HepG2 (cell line): ENCODE data around the gene NID1. TPM values are rescaled to one million over a fixed set of nuclear protein-coding genes. Genes with fewer than 3 reads are reported as not detected.

Experiments used
- CBX1 ChIP-seq: IDR thresholded peaks from one replicate; pipeline ENCODE4 v1.6.1; 2016; ENCODE audit warnings: antibody characterized with exemption, low read depth
- LCORL ChIP-seq, 2 experiments: fragments of 450-650 bp in 1 of 2; sonication (generic) in 1 of 2; formaldehyde crosslinking in 1 of 2; IDR thresholded peaks; 2 replicates each; pipeline versions ENCODE4 v1.5.0 to v1.6.1; 2017 to 2020; ENCODE audit warnings: antibody characterized with exemption in 1 of 2, missing genetic modification reagents in 1 of 2
- PHF8 ChIP-seq: sonication (generic); formaldehyde crosslinking; IDR thresholded peaks from 2 replicates; pipeline ENCODE4 v1.5.0; 2020; ENCODE audit warnings: missing genetic modification reagents
- POLR2AphosphoS5 ChIP-seq: IDR thresholded peaks from 2 replicates; pipeline ENCODE4 v1.6.1; 2012; ENCODE audit warnings: low read depth, low read length
- RAD21 ChIP-seq: fragments of 450-650 bp; formaldehyde crosslinking; IDR thresholded peaks from 2 replicates; pipeline ENCODE4 v1.5.0; 2020; ENCODE audit warnings: mild to moderate bottlenecking
- SAP130 ChIP-seq: IDR thresholded peaks from 2 replicates; pipeline ENCODE4 v1.6.1; 2016; ENCODE audit warnings: low read depth
- SP5 ChIP-seq: IDR thresholded peaks from 2 replicates; pipeline ENCODE4 v1.6.1; 2016; ENCODE audit warnings: low read depth, borderline replicate concordance
- ZC3H4 ChIP-seq: sonication (generic); formaldehyde crosslinking; IDR thresholded peaks from 2 replicates; pipeline ENCODE4 v1.4.0; 2020; ENCODE audit warnings: missing genetic modification reagents, borderline replicate concordance
- ZMYM4 ChIP-seq: sonication (generic); formaldehyde crosslinking; IDR thresholded peaks from 2 replicates; pipeline ENCODE4 v1.8.1; 2023; ENCODE audit warnings: mild to moderate bottlenecking, missing genetic modification reagents
- ZNF124 ChIP-seq: sonication (generic); formaldehyde crosslinking; IDR thresholded peaks from 2 replicates; pipeline ENCODE4 v1.4.0; 2020; ENCODE audit warnings: missing genetic modification reagents
- ZZZ3 ChIP-seq: sonication (generic); formaldehyde crosslinking; IDR thresholded peaks from 2 replicates; pipeline ENCODE4 v1.4.0; 2020; ENCODE audit warnings: missing genetic modification reagents, mild to moderate bottlenecking, borderline replicate concordance
- polyA plus RNA-seq, 8 experiments: library from polyadenylated mRNA; depleted of rRNA in 3 of 8; stranded (reverse) in 7 of 8; unstranded in 1 of 8; fragments of >200 nt; fragmentation: Illumina TruSeq in 4 of 8; extraction: Trizol in 4 of 8; gene quantifications; 2 replicates each; pipeline versions ENCODE4 v1.2.1 to v1.2.3, GENCODE V29; 2011 to 2016; ENCODE audit warnings: low read depth in 4 of 8, missing spikeins in 1 of 8, mixed read lengths in 1 of 8; ENCODE audit not compliant: insufficient read depth in 1 of 8
- total RNA-seq, 5 experiments: library from RNA; depleted of rRNA; stranded (reverse); fragments of >200 nt; fragmentation: Illumina TruSeq; extraction: Trizol; gene quantifications; 2 replicates each; pipeline ENCODE4 v1.2.3, GENCODE V29; 2016; ENCODE audit warnings: low read depth in 1 of 5
- TF ChIP-seq, protein P1 (sequence below): sonication (generic); formaldehyde crosslinking; IDR thresholded peaks from 2 replicates; pipeline ENCODE4 v1.4.0; 2020; ENCODE audit warnings: missing genetic modification reagents
- TF ChIP-seq, protein P2 (sequence below): sonication (generic); formaldehyde crosslinking; IDR thresholded peaks from 2 replicates; pipeline ENCODE4 v1.5.1; 2020; ENCODE audit warnings: mild to moderate bottlenecking, missing genetic modification reagents, moderate library complexity
- TF ChIP-seq, protein P3 (sequence below): sonication (generic); formaldehyde crosslinking; IDR thresholded peaks from 2 replicates; pipeline ENCODE4 v1.8.1; 2023; ENCODE audit warnings: mild to moderate bottlenecking, missing genetic modification reagents
- TF ChIP-seq, protein P4 (sequence below): sonication (generic); formaldehyde crosslinking; IDR thresholded peaks from 2 replicates; pipeline ENCODE4 v1.8.0; 2022; ENCODE audit warnings: mild to moderate bottlenecking, missing genetic modification reagents
- TF ChIP-seq, protein P5 (sequence below): sonication (generic); formaldehyde crosslinking; IDR thresholded peaks from 2 replicates; pipeline ENCODE4 v1.4.0; 2020; ENCODE audit warnings: missing genetic modification reagents

The NID1 gene
- total and polyA plus RNA-seq, 2 of the 13 experiments (the other 11 are each of a cell fraction or from before 2014, with no cell fraction given), result 50.2 to 56.1 TPM

DNA sequence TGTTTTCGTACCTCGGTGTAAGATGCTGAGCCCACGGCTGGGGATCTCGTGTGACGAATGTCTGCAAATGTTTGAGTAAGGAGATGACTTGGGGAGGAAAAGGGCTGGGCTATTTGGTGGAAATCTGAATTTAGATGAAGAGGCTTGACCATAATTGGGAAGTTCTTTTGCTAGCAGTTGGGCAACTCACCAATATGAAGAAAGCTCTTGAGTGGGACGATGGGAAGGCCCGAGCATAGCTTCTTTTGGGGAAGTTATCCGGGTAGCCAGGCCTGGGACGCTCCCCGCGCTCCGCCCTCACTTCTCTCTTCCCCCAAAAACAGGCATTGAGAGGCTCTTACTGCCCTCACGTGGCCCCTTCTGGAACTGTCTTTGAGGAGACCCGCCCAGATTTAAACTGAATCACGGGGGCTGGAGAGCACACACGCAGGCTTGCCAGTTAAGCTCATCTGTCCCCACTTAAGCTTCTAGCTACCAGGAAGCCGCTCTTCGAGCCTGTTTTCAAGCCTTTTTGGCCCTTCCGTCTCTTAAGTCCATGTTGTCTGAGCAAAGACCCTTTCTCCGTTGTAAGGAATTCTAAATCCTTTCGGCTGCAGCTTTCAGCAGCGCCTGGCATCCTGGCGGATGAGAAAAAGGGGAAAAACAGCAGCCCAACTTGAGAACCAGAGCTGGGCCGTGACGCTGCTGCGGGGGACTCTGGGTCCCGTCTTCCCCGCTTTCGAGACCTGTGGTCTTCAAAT, 93.1 kb downstream of the NID1 start (continued):
- TF ChIP-seq CBX1, result no peak
- TF ChIP-seq, protein P1, sequence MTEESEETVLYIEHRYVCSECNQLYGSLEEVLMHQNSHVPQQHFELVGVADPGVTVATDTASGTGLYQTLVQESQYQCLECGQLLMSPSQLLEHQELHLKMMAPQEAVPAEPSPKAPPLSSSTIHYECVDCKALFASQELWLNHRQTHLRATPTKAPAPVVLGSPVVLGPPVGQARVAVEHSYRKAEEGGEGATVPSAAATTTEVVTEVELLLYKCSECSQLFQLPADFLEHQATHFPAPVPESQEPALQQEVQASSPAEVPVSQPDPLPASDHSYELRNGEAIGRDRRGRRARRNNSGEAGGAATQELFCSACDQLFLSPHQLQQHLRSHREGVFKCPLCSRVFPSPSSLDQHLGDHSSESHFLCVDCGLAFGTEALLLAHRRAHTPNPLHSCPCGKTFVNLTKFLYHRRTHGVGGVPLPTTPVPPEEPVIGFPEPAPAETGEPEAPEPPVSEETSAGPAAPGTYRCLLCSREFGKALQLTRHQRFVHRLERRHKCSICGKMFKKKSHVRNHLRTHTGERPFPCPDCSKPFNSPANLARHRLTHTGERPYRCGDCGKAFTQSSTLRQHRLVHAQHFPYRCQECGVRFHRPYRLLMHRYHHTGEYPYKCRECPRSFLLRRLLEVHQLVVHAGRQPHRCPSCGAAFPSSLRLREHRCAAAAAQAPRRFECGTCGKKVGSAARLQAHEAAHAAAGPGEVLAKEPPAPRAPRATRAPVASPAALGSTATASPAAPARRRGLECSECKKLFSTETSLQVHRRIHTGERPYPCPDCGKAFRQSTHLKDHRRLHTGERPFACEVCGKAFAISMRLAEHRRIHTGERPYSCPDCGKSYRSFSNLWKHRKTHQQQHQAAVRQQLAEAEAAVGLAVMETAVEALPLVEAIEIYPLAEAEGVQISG (CRISPR knock-in tag), result peak; percentile 58
- TF ChIP-seq SP5 (CRISPR knock-in tag), result 0 out of 2 replicates have a peak, but pooled peaks have one; percentile 34
- peak; percentile 72 for TF ChIP-seq SAP130 (CRISPR knock-in tag)
- TF ChIP-seq, protein P2, sequence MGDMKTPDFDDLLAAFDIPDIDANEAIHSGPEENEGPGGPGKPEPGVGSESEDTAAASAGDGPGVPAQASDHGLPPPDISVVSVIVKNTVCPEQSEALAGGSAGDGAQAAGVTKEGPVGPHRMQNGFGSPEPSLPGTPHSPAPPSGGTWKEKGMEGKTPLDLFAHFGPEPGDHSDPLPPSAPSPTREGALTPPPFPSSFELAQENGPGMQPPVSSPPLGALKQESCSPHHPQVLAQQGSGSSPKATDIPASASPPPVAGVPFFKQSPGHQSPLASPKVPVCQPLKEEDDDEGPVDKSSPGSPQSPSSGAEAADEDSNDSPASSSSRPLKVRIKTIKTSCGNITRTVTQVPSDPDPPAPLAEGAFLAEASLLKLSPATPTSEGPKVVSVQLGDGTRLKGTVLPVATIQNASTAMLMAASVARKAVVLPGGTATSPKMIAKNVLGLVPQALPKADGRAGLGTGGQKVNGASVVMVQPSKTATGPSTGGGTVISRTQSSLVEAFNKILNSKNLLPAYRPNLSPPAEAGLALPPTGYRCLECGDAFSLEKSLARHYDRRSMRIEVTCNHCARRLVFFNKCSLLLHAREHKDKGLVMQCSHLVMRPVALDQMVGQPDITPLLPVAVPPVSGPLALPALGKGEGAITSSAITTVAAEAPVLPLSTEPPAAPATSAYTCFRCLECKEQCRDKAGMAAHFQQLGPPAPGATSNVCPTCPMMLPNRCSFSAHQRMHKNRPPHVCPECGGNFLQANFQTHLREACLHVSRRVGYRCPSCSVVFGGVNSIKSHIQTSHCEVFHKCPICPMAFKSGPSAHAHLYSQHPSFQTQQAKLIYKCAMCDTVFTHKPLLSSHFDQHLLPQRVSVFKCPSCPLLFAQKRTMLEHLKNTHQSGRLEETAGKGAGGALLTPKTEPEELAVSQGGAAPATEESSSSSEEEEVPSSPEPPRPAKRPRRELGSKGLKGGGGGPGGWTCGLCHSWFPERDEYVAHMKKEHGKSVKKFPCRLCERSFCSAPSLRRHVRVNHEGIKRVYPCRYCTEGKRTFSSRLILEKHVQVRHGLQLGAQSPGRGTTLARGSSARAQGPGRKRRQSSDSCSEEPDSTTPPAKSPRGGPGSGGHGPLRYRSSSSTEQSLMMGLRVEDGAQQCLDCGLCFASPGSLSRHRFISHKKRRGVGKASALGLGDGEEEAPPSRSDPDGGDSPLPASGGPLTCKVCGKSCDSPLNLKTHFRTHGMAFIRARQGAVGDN (CRISPR knock-in tag), result peak; percentile 49
- TF ChIP-seq ZMYM4, result peak; percentile 49; the same call in 1 of the 2 replicates
- peak; percentile 5; the same call in 1 of the 2 replicates for TF ChIP-seq LCORL (IDR thresholded peaks at IDR 0.05)
- TF ChIP-seq LCORL (CRISPR knock-in tag; IDR thresholded peaks at IDR 0.05), result peak; percentile 89
- peak; percentile 58; the same call in 1 of the 2 replicates for TF ChIP-seq PHF8
- TF ChIP-seq, protein P3, sequence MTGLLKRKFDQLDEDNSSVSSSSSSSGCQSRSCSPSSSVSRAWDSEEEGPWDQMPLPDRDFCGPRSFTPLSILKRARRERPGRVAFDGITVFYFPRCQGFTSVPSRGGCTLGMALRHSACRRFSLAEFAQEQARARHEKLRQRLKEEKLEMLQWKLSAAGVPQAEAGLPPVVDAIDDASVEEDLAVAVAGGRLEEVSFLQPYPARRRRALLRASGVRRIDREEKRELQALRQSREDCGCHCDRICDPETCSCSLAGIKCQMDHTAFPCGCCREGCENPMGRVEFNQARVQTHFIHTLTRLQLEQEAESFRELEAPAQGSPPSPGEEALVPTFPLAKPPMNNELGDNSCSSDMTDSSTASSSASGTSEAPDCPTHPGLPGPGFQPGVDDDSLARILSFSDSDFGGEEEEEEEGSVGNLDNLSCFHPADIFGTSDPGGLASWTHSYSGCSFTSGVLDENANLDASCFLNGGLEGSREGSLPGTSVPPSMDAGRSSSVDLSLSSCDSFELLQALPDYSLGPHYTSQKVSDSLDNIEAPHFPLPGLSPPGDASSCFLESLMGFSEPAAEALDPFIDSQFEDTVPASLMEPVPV, result peak; percentile 36; the same call in 1 of the 2 replicates
- TF ChIP-seq POLR2AphosphoS5, result peak; percentile 51; the same call in 1 of the 2 replicates
- TF ChIP-seq RAD21 (CRISPR knock-in tag), result peak; percentile 79
- TF ChIP-seq, protein P4, sequence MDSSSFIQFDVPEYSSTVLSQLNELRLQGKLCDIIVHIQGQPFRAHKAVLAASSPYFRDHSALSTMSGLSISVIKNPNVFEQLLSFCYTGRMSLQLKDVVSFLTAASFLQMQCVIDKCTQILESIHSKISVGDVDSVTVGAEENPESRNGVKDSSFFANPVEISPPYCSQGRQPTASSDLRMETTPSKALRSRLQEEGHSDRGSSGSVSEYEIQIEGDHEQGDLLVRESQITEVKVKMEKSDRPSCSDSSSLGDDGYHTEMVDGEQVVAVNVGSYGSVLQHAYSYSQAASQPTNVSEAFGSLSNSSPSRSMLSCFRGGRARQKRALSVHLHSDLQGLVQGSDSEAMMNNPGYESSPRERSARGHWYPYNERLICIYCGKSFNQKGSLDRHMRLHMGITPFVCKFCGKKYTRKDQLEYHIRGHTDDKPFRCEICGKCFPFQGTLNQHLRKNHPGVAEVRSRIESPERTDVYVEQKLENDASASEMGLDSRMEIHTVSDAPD (CRISPR knock-in tag), result no peak
- TF ChIP-seq ZZZ3 (CRISPR knock-in tag), result no peak
- TF ChIP-seq ZC3H4 (CRISPR knock-in tag), result no peak
- TF ChIP-seq ZNF124, result 0 out of 2 replicates have a peak, but pooled peaks have one; percentile 27
- TF ChIP-seq, protein P5, sequence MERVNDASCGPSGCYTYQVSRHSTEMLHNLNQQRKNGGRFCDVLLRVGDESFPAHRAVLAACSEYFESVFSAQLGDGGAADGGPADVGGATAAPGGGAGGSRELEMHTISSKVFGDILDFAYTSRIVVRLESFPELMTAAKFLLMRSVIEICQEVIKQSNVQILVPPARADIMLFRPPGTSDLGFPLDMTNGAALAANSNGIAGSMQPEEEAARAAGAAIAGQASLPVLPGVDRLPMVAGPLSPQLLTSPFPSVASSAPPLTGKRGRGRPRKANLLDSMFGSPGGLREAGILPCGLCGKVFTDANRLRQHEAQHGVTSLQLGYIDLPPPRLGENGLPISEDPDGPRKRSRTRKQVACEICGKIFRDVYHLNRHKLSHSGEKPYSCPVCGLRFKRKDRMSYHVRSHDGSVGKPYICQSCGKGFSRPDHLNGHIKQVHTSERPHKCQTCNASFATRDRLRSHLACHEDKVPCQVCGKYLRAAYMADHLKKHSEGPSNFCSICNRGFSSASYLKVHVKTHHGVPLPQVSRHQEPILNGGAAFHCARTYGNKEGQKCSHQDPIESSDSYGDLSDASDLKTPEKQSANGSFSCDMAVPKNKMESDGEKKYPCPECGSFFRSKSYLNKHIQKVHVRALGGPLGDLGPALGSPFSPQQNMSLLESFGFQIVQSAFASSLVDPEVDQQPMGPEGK, result peak; percentile 57; the same call in 1 of the 2 replicates
